PC-9 (cell line): ENCODE data around the gene ASB6.

ENCODE experiments used
- CTCF ChIP-seq: fragments of 200-600 bp; sonication (generic); conservative IDR thresholded peaks from 2 replicates; pipeline ENCODE4 v1.6.1; 2017; ENCODE audit warnings: mixed run types, antibody characterized with exemption, mild to moderate bottlenecking, moderate library complexity
- EZH2 ChIP-seq: fragments of 200-600 bp; sonication (generic); IDR thresholded peaks from 2 replicates; pipeline ENCODE4 v1.8.0; 2017; ENCODE audit warnings: antibody characterized with exemption, low read depth

GRCh38 chr9:129637673-129638439, 4.1 kb downstream of the ASB6 start:
- no peak for TF ChIP-seq CTCF
- TF ChIP-seq EZH2, result no peak
